HG03442 (cell line): ENCODE measurements around the gene WASF2.

Experiments
- ATAC-seq: cut with Tn5 transposase; IDR thresholded peaks from one replicate; pipeline ENCODE4 v1.9.1; 2021; ENCODE audit warnings: mild to moderate bottlenecking, moderate library complexity; ENCODE audit not compliant: unreplicated experiment

The WASF2 gene

GRCh38 chr1:27381969-27382762 lies 107.8 kb downstream of the WASF2 start:
- no peak for ATAC-seq

- ATAC-seq, result no peak
These were observed 108.9 kb downstream of the WASF2 start for GRCh38 chr1:27380766-27381733.

GRCh38 chr1:27380224-27380623 lies 109.7 kb downstream of the WASF2 start:
- ATAC-seq, result no peak

GRCh38 chr1:27379564-27380122 lies 110.3 kb downstream of the WASF2 start:
- ATAC-seq, result no peak

DNA sequence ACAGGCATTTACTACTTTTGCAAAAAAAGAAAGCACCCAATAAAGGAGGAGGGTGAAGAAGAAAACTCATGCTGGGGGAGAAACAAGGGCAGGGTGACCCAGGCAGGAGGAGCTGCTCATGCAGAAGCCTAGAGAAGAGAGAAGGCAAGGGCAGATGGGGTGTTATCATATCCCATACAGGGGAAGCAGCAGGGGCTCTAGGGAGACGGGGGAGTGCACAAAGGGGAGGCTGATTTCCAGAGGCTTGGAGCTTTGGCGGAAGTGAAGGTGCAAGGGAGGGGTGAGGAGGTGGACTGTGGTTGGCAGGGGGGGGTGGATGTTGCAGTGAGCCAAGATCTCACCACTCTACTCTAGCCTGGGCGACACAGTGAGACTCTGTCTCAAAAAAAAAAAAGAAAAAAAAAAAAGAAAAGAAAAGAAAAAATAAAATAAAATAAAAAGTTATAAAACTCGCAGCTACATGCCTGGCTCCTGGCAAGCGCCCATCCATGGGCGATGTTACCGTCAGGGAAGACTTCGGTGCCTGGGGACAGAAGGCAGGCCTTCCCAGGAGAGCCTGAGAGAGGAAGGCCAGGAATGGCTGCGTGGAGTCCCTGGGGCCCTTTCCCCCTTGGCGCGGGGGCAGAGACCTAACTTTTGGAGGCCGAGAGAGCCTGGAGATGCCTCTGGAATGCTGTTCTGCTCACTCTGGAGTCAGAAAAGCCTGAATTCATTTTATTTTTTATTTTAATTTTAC lies 112.0 kb downstream of the WASF2 start:
- no peak for ATAC-seq

GRCh38 chr1:27374362-27375086 lies 115.4 kb downstream of the WASF2 start, which contains the start of gene FCN3:
Gene FCN3, minus strand, starts transcription at chr1:27374824. Its CDS starts 6 bp downstream, at chr1:27374818.
- no peak for ATAC-seq

DNA sequence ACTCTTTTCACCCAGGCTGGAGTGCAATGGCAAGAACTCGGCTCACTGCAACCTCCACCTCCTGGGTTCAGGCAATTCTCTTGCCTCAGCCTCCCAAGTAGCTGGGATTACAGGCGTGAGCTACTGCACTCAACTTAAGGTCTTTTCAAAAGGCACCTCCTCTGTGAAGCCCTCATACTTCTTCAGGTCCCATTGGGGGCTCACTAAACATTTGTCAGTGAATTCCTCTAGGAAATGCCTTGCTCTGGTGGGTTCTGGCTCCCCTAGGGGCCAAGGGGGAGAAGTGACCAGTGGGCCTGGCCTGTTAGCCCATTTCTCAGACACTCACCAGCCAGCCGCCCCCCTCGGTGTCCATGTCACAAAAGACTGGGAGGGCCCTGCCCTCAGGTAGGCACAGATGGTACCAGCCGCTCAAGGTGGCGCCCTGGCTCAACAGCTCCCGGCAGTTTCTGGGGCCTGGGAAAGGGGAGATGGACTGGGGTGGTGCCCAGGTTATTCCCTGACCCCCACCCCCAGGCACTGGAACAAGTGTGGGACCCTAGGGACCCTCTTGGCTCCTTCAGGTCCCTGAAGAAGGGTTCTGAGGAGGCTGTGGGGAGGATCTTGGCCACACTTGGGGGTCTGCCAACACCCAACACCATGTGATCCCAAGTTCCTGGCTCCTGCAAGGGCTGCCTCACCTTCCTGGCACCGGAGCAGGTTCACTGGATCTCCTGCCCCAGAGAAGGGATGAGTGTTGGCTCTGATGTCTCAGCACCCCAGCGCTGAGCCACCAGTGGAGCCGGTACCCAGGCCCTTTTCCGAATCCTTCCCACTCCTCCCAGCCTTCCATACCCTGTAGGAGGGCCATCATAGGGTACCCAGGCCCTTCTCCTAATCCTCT lies 116.9 kb downstream of the WASF2 start:
- ATAC-seq, result no peak

- ATAC-seq, result no peak
These were observed 117.8 kb downstream of the WASF2 start for GRCh38 chr1:27372022-27372807.

DNA sequence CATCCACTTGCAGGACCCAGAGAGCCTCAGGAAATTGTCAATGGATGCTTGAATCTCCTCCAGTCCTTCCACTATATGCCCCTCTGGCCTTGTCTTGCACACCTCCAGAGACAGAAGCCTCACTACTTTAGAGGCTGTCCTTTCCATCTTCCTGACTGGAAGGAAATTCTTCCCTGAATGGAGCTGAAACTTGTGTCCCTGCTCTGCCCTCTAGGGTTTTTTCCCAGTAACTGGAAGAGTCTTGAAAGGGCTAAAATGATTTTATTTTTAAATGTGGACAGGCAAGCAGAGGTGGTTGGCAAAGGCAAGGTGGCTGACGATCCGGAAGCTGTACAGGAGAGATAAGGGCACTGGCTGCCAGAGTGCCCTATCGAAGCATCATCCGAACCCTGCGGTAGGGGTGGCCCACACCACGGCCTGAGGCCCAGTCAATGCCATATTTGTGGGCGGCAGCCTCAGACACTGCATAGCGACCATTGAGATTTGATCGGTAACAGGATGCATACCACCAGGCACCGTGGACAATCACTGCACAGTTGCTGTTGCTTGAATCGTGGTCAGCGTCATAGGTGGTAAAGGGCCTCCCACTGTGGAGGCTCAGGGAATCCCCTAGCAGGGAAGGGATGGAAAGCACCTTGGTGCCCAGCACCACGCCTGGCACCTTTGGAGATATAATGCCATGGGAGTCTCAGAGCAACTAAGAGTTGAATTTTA lies 120.9 kb downstream of the WASF2 start:
- no peak for ATAC-seq

DNA sequence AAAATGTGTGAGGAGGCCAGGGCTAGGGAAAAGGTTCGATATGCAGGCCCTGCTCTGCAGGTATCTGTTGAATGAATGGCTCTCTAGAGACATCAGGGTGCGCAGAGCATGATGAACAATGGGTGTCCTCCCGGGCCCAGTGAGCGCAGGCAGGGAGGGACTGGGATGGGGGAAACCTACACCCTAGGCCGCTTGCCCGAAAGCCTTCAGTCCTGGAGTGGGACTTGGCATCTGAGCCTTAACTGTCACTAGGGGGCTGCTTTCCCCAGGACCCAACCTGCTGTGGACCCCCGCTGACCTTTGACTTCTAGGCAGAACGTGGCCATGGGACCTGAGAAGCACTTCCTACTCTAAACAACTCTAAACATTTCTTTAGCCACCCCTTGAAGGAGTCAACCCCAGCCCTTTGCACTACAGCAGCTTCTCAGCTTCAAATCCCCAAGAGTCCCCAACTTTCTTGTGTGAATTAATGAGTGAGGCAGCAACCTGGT lies 122.8 kb downstream of the WASF2 start:
- no peak for ATAC-seq

DNA sequence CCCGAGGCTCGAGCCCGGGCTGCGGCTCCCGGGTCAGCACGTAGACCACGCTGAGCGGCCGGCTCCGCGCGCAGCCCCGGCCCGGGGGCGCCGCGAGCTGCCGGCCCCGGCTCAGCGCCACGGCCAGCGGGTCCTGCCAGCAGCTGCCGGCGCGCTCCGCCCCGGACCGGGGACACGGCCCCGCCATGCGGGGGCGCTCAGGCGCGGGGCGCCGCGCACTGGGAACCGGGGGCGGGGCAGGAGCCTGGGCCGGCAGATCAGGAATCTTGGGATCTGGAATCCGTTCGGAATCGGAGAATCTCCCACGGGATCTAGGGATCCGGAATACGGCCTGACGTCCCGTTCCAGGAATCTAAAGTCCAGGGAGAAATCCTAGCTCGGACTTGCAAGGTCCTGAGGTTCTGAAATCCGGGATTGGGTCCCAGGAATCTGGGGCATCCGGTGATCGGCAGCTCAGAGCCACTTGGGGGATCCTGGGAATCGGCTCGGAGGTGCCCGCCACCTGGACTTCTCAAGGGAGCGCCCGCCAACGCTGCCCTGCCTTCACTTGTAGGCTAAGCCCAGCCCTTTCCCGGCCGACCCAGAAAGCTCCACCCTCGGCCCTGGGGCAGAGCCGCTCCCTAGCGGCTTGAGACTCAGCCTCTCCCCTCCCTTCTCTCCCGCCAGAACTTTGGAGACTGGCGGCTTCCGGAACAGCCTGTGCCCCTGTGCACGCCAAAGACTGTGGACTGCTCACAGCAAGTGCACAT lies 123.4 kb downstream of the WASF2 start, which contains the start of gene MAP3K6:
MAP3K6 (minus strand) TSS at position 551 of the 749 bp plus-strand sequence; CDS start at position 187, 364 bp downstream.
- peak; percentile 37 for ATAC-seq

DNA sequence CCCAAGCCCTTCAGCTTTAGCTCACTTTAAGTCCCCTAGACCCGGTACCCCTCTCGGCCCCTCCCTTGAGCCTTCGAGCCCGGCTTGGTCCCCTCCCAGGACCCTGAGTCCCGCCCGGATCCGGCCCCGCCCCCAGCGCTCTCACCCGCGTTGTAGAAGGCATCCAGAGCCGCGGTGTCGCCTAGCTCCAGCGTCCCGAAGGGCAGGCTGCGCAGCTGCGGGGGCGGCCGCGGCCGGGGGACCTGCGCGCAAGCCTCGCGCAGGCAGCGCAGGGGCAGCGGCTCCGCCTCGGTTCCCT lies 123.9 kb downstream of the WASF2 start:
- ATAC-seq, result peak; percentile 31

DNA sequence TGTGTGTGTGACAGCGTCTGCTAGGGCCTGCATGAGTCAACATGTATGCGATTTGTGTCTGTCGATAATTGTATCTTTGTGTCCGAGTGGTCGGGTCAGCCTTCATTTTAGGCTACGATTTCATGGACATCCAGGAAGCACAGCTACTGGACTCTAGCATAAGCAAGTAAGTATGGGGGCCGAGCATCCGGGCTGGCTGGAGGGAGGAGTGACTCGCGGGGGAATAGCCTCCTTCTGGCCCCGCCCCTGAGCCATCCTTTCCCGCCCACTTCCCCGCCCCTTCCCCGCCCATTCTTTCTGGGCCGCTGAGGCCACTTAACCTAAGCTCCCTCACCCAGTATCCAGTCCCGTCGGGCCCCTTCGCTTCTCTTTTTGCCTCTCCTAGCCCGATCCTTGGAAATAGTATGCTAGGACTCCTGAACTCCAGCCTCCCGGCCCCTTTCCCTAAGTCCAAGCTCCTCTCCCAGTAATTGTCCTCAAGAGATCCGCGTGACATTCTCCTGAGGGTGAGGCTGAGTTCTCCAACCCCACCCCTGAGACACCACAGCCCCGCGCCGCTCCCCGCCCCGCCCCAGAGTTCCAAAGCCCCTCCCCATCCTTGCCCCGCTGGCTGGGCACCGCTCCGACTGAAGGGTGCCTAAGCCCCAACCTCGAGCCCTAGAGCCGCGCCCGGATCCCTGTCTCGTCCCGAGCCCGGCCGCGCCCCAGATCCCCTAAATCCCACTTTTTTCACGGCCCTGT lies 124.4 kb downstream of the WASF2 start:
- ATAC-seq, result peak; percentile 9

GRCh38 chr1:27364696-27365371 lies 125.1 kb downstream of the WASF2 start:
- no peak for ATAC-seq
